ENCODE results near the gene DCLRE1B.
"Not testable (repeated sequence)": the region's sequence is repeated elsewhere in the genome, so short reads cannot be mapped to it uniquely, and the experiment has no call there.

Gene DCLRE1B

GRCh38 chr1:113948151-113948550 lies 43.0 kb downstream of the DCLRE1B start:
- DNase-seq (ENCODE audit: low spot score): not testable (repeated sequence)

GRCh38 chr1:113949007-113949406 lies 43.9 kb downstream of the DCLRE1B start:
- DNase-seq (ENCODE audit: low spot score): peak; percentile 18

GRCh38 chr1:113950908-113951307 lies 45.8 kb downstream of the DCLRE1B start:
- no peak for DNase-seq (ENCODE audit: low spot score)

- DNase-seq (ENCODE audit: low spot score): no peak
These were observed 46.6 kb downstream of the DCLRE1B start for GRCh38 chr1:113951719-113952118.

- DNase-seq (ENCODE audit: low spot score): no peak
These were observed 52.9 kb downstream of the DCLRE1B start for GRCh38 chr1:113957984-113958383.

DNA sequence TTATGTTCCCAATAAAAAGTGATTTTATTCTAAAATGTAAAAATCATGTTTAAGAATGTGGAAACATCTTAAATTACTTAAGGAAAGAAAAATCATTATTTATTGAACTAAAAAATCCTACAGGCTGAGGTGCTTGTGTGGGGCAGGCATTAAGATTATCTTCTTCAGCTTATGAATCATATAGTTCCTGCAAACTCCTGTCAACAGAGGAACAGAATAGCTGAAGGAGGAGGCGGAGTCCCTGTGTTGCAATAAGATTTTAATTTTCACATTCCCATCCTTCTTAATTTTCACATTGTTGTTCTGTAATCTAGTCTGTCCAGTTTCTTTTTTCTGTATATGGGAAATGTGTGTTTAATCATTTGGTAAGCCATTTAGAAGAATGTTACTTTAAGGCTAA lies 53.6 kb downstream of the DCLRE1B start:
- no peak for DNase-seq (ENCODE audit: low spot score)

GRCh38 chr1:113963281-113963906 lies 58.3 kb downstream of the DCLRE1B start:
- DNase-seq (ENCODE audit: low spot score): no peak
